A204.1 (cell line): Measurements from ENCODE around the gene HDAC11.
"Not testable (repeated sequence)": the region's sequence is repeated elsewhere in the genome, so short reads cannot be mapped to it uniquely, and the experiment has no call there.

Experiments used
- FAIRE-seq: peaks from 2 replicates; lab custom pipeline; 2012; peaks lifted over from hg19 to GRCh38; lab: Jason Lieb, UNC

The HDAC11 gene, protein sequence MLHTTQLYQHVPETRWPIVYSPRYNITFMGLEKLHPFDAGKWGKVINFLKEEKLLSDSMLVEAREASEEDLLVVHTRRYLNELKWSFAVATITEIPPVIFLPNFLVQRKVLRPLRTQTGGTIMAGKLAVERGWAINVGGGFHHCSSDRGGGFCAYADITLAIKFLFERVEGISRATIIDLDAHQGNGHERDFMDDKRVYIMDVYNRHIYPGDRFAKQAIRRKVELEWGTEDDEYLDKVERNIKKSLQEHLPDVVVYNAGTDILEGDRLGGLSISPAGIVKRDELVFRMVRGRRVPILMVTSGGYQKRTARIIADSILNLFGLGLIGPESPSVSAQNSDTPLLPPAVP

DNA sequence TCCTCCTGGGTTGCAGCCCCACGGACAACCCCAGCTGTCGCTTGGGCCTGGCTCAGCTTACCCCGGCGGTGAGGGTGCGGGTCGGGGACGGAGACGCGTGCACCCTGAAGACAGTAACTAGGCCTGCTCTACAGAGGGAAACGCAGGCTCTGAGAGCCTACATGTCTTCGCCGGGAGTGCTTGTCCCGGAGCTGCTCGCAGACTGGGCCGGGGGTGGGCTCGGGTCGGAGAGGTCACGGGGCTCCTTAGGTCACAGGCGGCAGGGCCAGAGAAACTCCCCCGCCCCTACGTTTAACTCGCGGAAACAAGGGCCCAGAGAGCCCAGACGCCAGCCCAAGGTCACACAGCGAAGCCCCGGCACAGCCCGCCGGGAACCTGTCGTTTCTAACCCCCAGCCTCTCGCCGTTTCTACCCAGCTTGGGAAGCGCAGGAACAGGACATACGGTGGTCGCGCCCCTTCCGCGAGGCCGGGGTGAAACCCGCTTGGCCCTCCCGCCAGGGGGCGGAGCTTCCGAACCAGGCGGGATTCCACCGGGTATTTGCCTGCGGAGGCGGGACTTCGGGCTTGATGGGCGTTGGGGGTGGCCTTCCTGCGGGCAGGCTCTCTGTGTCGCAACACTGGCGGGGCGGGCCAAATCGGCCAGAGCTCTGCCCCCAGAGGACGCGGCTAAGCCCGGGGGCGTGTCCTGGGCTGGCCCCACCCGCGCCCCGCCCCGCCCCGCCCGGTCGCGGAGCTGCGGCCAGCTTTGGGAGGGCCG, at the start of gene HDAC11:
TSS of gene HDAC11 (plus strand) at position 725 of the 758 bp plus-strand sequence. CDS start 42 bp downstream, outside the sequence.
- FAIRE-seq, result no peak

- not testable (repeated sequence) for FAIRE-seq
Observed at GRCh38 chr3:13430411-13430875, 49.7 kb upstream of the HDAC11 start.

DNA sequence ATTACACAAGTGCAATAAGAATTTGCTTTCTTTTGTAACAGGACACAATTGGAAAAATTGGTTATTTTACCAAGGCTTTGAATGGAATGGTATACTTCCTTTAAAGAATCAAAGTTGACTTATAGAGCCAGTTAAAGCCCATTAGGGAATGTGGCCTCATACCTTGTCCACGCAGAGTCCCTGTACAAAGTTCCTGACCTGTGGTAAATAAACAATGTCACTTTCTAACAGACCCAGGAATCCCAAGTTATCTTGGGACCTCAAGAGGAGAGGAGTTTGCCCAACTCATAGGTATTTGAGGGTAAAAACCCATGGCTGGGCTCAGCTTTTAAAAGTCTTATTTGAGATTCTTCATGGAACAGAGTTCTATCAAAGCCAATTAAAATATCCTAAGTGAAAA, 48.0 kb upstream of the HDAC11 start:
- no peak for FAIRE-seq

GRCh38 chr3:13433912-13434311, 46.2 kb upstream of the HDAC11 start:
- FAIRE-seq, result no peak

DNA sequence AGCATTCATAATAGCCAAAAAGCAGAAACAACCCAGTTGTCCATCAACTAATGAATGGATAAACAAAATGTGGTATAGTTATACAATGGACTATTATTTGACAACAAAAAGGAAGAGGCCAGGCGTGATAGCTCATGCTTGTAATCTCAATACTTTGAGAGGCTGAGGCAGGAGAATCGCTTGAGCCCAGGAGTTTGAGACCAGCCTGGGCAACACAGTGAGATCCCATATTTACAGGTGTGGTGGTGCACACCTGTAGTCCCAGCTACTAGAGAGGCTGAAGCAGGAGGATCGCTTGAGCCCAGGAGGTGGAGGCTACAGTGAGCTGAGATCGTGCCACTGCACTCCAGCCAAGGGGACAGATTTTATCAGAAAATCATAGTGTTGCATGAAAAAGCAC, 43.9 kb upstream of the HDAC11 start:
- FAIRE-seq, result not testable (repeated sequence)

DNA sequence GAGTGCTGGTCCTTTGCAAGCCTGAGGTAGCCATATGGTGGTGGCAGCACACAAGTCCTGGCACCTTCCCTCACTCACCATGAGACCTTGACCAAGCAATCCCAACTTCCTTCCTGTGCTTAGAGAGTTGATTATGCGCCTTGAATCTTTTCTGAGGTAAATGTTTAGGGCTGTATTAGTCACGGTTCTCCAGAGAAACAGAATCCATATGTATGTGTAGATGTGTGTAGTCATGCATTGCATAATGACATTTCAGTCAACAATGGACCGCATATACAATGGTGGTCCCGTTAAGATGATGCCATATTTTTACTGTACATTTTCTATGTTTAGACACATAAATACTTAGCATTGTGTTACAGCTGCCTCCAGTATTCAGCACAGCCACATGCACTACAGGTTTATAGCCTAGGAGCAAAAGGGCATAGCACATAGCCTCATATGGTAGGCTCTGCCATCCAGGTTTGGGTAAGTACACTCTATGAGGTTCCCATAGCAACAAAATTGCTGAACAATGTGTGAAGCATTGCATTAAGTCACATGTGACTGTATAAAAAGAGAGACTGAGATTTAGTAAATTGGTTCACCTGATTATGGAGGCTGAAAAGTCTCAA, 39.8 kb upstream of the HDAC11 start:
- no peak for FAIRE-seq

DNA sequence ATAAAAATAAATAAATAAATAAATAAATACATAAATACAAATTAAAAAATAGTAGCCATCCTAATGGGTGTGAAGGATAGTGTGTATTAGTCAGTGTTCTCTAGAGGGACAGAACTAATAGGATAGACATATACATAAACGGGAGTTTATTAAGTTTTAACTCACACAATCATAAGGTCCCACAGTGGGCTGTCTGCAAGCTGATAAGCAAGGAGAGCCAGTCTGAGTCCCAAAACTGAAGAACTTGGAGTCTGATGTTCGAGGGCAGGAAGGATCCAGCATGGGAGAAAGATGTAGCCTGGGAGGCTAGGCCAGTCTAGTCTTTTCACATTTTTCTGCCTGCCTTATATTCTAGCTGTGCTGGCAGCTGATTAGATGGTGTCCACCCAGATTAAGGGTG, 37.2 kb upstream of the HDAC11 start:
- FAIRE-seq, result not testable (repeated sequence)

DNA sequence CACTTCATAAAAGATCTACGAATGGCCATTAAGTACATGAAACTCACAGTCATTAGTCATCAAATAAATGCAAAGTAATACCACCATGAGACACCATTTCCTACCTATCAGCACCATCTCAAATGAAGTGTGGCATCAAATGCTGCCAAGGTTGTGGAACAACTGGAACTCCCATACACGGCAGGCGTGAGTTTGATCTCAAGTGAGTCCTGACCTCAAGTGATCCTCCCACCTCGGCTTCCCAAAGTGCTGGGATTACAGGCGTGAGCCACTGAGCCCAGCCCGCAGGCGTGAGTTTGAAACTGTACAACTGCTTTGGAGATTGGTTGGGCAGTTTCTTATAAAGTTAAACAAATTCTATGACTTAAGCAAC, 28.8 kb upstream of the HDAC11 start:
- FAIRE-seq, result no peak

DNA sequence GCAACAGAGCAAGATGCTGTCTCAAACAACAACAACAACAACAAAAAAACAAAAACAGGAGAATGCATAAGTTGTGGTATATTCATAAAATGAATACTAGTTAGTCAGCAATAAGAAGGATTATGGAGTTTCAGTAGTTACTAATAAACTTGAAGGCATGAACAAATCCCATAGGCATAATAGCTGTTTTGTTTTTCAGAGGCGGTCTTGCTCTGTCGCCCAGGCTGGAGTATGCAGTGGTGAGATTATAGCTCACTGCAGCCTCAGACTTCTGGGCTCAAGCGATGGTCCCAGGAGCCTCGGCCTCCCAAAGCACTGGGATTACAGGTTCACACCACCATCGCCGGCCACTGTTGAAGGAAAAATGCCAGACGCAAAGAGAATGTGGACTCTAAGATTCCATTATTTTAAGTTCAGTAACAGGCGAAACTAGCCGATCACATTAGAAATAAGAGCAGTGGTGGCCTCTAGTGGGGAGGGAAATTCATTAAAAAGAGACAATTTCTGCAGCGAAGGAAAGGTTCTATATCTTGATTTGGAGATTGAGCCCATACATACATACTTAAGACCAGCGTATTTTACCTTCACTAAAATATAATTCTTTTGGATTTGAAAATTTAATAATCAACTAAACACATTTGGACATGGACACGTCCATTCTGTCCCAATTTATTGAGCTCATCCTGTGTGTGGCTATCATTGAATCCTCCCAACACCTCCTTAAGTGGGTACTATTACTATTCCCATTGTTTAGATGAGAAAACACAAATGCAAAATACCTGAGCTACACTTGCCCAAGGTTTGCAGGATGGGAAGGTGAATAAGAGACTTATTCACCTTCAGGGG, 27.4 kb upstream of the HDAC11 start:
- FAIRE-seq, result peak; percentile 65

- no peak for FAIRE-seq
Observed at GRCh38 chr3:13455644-13456043, 24.5 kb upstream of the HDAC11 start.

- FAIRE-seq, result no peak
Observed at GRCh38 chr3:13457593-13457992, 22.5 kb upstream of the HDAC11 start.

- FAIRE-seq, result no peak
Observed at GRCh38 chr3:13459605-13460340, 20.3 kb upstream of the HDAC11 start.

GRCh38 chr3:13460341-13460736, 19.8 kb upstream of the HDAC11 start:
- FAIRE-seq, result no peak

DNA sequence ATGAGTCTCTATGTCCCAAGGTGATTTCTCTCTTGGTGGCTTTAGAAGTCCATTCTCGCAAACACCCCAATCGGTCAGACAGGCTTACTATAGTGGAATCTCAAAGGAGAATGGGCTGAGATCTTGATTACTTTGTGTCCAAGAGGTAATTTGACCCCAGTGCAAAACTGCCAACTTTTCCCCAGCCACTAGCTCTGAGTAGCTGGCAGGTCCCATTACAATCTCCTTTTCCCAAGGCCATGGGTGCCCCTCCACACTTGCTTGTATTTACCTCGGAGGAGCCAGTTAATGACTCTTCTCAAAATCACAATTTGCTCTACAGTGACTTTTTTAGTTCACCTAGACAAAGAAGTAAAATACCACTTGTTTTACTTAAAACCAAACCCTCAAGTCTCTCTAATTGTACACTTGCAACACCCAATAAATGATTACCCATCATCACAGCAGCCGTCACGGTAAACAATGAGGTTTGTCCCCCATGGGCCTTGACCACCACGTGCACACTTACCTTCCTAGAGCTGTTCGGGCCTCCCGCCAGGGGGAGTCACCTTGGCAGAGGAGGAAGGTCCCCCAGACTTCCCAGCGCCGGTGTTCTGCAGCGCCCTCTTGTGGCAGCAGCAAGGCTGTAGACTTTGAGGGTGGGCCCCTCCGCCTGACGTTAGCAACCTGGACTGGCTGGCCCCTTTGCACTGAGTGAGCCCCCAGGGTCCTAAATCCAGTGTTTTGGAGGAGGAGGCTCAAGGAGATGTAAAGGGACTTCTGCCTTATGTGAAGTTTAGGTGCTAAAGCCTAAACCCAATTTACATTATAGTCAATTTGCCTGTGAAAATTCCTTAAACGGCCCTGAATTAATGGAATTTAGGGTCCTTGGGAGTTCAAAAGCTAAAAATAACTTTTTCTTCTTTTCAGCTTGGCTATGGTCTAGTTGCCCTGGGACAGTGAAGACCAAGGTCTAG, 18.7 kb upstream of the HDAC11 start:
- FAIRE-seq, result no peak

DNA sequence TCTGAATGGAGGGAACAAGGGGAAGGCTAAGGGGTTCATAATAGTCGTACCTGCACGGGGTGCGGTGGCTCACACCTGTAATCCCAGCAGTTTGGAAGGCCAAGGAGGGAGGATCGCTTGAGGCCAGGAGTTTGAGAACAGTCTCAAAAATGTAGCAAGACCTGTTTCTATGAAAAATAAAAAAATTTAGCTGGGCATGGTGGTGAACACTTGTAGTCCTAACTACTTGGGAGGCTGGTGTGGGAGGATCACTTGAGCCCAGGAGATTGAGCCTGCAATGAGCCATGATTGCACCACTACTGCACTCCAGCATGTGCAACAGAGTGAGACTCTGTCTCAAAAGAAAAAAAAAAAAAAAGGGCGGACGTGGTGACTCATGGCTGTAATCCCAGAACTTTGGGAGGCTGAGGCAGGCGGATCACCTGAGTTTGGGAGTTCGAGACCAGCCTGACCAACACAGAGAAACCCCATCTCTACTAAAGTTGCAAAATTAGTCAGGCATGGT, 17.9 kb upstream of the HDAC11 start:
- no peak for FAIRE-seq

- FAIRE-seq, result no peak
Observed at GRCh38 chr3:13462822-13463221, 17.3 kb upstream of the HDAC11 start.

DNA sequence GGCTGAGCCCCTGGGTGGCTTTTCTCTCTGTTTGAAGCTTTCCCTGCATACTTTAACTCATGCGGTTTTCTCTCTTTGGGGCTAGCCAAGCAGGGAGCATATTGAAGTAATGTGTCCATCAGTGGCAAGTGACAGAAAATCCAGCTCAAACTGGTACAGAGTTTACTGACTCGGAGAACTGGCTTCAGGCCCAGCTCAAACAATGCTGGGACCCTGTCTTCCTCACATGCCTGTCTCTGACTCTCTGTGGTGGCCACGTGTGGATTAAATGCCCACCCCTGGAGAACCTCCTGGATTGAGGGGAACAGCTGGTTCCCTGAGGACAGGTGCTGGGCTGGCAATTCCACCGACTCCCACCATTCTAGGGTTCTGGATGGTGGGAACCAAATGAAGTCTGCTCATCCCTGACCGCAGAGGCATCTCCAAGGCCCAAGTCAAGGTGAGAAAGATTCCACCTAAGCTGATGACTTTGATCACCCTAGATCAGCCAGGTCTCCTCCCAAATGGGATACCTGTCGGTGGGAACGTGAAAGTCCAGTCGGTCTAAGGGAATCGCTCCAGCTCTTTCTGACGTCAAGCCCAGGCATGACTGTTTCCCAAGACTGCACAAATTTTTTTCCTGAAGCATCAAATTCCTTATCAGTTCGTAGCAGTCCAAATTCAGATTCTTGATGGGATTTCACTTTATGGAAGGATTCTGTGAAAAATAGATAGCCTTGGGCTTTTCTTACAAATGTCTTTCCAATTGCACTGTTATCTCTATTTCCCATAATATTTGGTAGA, 16.3 kb upstream of the HDAC11 start:
- no peak for FAIRE-seq

DNA sequence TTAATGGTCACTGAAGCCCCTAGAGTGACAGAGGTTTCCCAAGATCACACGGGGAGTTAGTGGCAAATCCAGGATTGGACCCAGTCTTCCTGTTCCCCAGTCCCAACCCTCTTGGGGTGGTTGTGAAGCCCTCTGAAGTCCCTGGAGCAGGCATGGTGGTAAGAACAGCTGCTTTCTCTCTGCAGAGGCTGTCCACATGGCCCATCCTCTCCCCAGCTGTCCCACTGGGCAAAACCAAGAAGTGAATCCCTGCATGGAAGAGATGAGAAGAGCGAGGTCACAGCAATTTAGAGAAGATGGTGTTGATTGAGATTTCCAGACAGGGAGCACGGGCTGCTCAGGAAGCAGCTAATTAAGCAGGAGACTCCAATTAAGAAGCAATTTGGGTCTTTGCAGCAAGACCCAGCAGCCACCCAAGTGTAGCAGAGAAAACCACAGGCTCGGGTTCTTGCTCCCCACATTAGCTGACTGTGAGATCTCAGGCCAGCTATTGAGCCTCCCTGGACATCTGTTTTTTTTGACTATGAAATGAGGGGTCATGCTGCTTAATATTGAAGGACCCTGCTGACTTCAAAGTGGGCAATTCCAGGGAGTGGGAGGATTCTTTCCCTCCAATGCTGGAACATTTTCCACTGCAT, 14.8 kb upstream of the HDAC11 start:
- FAIRE-seq, result no peak

GRCh38 chr3:13466781-13467180, 13.3 kb upstream of the HDAC11 start:
- no peak for FAIRE-seq
